ENCODE measurements around the gene ATF6.

Gene ATF6

DNA sequence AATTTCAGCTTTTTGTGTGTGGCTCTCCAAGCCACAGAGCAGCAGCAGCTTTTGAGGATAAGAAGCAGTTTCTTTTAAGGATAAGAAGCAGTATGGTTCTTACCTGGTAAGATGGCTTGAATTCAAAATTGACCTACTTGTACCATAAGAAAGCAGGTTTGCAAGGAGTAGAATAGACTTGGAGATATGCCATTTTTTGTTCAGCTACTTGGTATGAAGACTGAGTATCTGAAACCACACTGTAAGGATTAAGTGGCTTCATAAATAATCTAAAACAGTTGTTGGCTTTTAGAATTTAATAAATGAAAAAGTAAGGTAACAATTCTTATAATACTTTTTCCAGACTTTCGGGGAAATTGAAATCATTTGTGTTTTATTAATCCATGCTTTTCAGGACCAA lies 74.2 kb downstream of the ATF6 start:
- TF ChIP-seq, protein P1, sequence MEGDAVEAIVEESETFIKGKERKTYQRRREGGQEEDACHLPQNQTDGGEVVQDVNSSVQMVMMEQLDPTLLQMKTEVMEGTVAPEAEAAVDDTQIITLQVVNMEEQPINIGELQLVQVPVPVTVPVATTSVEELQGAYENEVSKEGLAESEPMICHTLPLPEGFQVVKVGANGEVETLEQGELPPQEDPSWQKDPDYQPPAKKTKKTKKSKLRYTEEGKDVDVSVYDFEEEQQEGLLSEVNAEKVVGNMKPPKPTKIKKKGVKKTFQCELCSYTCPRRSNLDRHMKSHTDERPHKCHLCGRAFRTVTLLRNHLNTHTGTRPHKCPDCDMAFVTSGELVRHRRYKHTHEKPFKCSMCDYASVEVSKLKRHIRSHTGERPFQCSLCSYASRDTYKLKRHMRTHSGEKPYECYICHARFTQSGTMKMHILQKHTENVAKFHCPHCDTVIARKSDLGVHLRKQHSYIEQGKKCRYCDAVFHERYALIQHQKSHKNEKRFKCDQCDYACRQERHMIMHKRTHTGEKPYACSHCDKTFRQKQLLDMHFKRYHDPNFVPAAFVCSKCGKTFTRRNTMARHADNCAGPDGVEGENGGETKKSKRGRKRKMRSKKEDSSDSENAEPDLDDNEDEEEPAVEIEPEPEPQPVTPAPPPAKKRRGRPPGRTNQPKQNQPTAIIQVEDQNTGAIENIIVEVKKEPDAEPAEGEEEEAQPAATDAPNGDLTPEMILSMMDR (IDR thresholded peaks at IDR 0.05; ENCODE audit: control insufficient read depth, extremely low read depth, insufficient read depth), result no peak
- H3K4me3 ChIP-seq (ENCODE audit: low read depth, low read length), result no peak overlapping the region
- DNase-seq (ENCODE audit: low read depth), result no peak

DNA sequence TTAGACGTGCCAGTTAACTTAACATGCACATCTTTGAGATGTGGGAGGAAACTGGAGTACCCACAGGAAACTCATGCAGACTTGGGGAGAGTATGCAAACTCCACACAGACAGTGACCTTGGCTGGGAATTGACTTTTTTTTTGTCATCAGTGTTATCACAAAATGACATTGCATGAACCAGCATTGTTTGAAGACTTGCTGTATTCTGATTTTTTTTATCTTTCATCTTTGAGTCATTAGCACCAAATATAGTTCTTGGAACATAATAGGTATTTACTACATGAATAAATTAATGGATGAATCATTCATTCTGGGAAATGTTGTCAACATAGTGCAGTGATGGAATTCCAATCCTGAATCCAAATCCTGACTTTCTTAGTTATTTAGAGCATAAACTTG lies 77.0 kb downstream of the ATF6 start:
- no peak for DNase-seq (ENCODE audit: low read depth)
- TF ChIP-seq, protein P1 (IDR thresholded peaks at IDR 0.05; ENCODE audit: control insufficient read depth, extremely low read depth, insufficient read depth), result no peak
- H3K4me3 ChIP-seq (ENCODE audit: low read depth, low read length), result no peak overlapping the region

DNA sequence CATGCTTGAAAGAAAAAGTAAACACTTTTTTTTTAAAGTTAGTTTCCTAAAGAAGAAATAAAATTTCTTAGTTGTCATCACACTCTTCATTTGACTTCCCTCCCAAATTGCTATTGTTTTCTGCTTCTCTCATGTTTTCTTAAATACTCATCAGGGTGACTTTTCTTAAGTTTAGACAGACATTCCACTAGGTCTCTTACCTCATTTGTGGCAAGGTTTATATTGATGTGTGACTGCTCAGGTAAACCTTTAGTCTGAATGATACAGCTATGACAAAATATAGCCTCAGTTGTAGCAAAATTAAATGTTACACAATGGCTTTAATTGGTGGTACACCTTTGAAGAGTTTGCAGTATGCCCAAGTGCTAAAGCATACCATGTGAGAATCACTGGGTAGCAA lies 78.6 kb downstream of the ATF6 start:
- DNase-seq (ENCODE audit: low read depth), result no peak
- TF ChIP-seq, protein P1 (IDR thresholded peaks at IDR 0.05; ENCODE audit: control insufficient read depth, extremely low read depth, insufficient read depth), result no peak
- H3K4me3 ChIP-seq (ENCODE audit: low read depth, low read length), result no peak overlapping the region

DNA sequence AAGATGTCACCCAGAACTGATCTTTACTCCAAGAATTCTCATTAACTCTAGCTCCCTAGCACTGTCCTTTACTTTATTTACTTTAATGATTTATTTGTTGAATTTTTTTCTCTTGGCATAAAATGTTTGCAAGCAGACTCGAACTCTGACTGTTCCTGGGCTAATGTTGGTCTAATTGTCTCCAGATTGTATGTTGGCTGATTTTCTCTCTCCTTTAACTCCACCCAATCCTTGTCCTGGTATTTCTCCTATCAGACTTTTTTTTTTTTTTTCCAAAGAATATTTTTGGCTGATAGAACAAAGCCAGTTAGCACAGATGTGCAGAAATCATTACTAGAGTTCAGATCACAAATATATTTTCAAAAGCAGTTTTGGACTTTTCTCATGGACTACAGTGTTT lies 82.6 kb downstream of the ATF6 start:
- TF ChIP-seq, protein P1 (IDR thresholded peaks at IDR 0.05; ENCODE audit: control insufficient read depth, extremely low read depth, insufficient read depth), result no peak
- no peak overlapping the region for H3K4me3 ChIP-seq (ENCODE audit: low read depth, low read length)
- DNase-seq (ENCODE audit: low read depth), result no peak

DNA sequence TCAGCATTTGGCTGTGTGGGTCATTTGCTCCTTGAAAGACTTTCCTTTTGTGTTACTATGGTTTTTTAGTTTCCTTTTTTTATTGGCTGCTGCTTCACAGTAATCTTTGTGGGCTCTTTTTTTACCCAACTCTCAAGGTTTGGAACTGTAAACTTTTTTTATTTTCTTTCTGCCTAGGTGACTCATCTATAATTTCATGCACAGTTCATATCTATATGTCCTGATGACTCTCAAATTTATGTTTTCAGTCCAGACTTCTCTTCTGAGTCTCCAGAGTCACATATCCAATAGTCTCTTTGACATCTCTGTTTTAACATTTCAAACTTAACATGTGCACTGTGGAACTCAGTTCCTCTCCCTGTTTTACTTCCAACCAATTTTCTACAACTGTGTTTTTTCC lies 83.4 kb downstream of the ATF6 start:
- TF ChIP-seq, protein P1 (IDR thresholded peaks at IDR 0.05; ENCODE audit: control insufficient read depth, extremely low read depth, insufficient read depth), result no peak
- no peak for DNase-seq (ENCODE audit: low read depth)
- no peak overlapping the region for H3K4me3 ChIP-seq (ENCODE audit: low read depth, low read length)

DNA sequence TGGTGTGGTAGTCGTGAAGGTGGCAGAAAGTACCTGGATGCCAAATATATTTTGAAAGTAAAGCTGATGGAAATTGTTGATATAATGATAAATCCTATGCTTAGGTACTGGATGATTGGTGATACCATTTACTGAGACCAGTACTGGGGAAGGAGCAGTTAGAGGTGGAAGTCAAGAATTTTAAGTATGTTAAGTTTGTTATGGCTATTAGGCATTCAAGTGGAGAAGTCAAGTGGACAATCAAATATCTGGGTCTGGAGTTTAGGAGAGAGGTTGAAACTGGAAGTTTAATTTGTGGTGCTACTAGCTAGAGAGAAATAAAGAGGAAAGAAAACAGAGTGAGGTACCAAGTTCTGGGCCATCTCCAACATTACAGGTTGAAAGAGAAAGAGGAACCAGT lies 89.1 kb downstream of the ATF6 start:
- DNase-seq (ENCODE audit: low read depth), result no peak
- H3K4me3 ChIP-seq (ENCODE audit: low read depth, low read length), result no peak overlapping the region
- TF ChIP-seq, protein P1 (IDR thresholded peaks at IDR 0.05; ENCODE audit: control insufficient read depth, extremely low read depth, insufficient read depth), result no peak

DNA sequence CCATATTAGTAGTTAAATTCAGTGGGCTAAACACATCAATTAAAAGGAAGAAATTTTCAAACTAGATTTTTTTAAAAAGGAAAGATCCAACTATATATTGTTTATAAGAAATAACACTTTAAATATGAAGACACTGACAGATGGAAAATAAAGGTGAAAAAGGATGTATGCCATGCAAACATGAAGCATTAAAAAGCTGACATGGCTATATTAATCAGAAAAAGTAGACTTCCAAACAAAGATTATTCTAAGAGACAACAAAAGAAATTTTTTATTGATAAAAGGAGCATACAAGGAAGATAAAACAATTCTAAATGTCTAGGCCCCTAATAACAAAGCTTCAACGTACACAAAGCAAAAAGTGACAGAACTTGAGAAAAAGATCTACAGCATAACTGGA lies 92.2 kb downstream of the ATF6 start:
- TF ChIP-seq, protein P1 (IDR thresholded peaks at IDR 0.05; ENCODE audit: control insufficient read depth, extremely low read depth, insufficient read depth), result no peak
- DNase-seq (ENCODE audit: low read depth), result no peak
- H3K4me3 ChIP-seq (ENCODE audit: low read depth, low read length), result no peak overlapping the region
